SK-N-SH (cell line): ENCODE measurements around the gene UBL4B. TPM values are rescaled to one million over a fixed set of nuclear protein-coding genes. Genes with fewer than 3 reads are reported as not detected.

ENCODE experiments used
- CTCF ChIA-PET: fragments of 300-600, 350-600 bp; formaldehyde crosslinking; extraction: SDS; loops from one replicate; lab custom pipeline; 2021; lab: Yijun Ruan, JAX
- POLR2A ChIA-PET: fragments of 350-600 bp; sonication (Branson Sonifier 250); formaldehyde crosslinking; extraction: SDS; loops from one replicate; lab custom pipeline; 2020; ENCODE audit warnings: antibody characterized with exemption, inconsistent platforms; lab: Yijun Ruan, JAX
- DNase-seq: peaks from one replicate; pipeline ENCODE4 v3.0.0; 2012
- H2AFZ ChIP-seq: fragments of 200-600 bp; sonication (generic); 2 replicates; pipeline ENCODE4 v1.8.1; 2016; ENCODE audit warnings: antibody characterized with exemption, mild to moderate bottlenecking, low read depth
- H3F3A ChIP-seq: fragments of 200-600 bp; sonication (generic); replicated peaks from 2 replicates; pipeline ENCODE3; 2016; ENCODE audit warnings: antibody characterized with exemption, mild to moderate bottlenecking; ENCODE audit not compliant: insufficient read depth
- H3K27ac ChIP-seq, 2 experiments: fragments of 200-500 bp in 1 of 2; fragments of 200-600 bp in 1 of 2; sonication (Bioruptor generic) in 1 of 2; sonication (generic), shearing (Covaris generic) in 1 of 2; 2 replicates each; pipeline versions ENCODE4 v1.5.1 to v1.6.1; 2014 to 2016; ENCODE audit warnings: low read depth in 2 of 2, inconsistent platforms in 1 of 2, low read length in 1 of 2, mild to moderate bottlenecking in 1 of 2, mixed read lengths in 1 of 2
- H3K27me3 ChIP-seq: fragments of 200-600 bp; sonication (generic), shearing (Covaris generic); 2 replicates; pipeline ENCODE4 v1.6.1; 2016; ENCODE audit warnings: mixed run types; ENCODE audit not compliant: insufficient read depth
- H3K36me3 ChIP-seq, 2 experiments: fragments of 200-500 bp in 1 of 2; fragments of 200-600 bp in 1 of 2; sonication (Bioruptor generic) in 1 of 2; sonication (generic) in 1 of 2; replicated peaks in 1 of 2; 2 replicates each; pipeline versions ENCODE3 to v1.5.1; 2014 to 2016; ENCODE audit warnings: low read length in 1 of 2, mild to moderate bottlenecking in 1 of 2; ENCODE audit not compliant: insufficient read depth in 2 of 2, control insufficient read depth in 1 of 2
- H3K4me1 ChIP-seq, 2 experiments: fragments of 200-500 bp in 1 of 2; fragments of 200-600 bp in 1 of 2; sonication (Bioruptor generic) in 1 of 2; sonication (generic), shearing (Covaris generic) in 1 of 2; 2 replicates each; pipeline versions ENCODE4 v1.5.1 to v1.6.1; 2014 to 2016; ENCODE audit warnings: low read depth in 1 of 2, low read length in 1 of 2, mixed run types in 1 of 2; ENCODE audit not compliant: insufficient read depth in 2 of 2, control insufficient read depth in 1 of 2
- H3K4me2 ChIP-seq: fragments of 200-600 bp; sonication (generic), shearing (Covaris generic); 2 replicates; pipeline ENCODE4 v1.6.1; 2017; ENCODE audit warnings: mixed run types
- H3K4me3 ChIP-seq, 2 experiments: fragments of 200-500 bp in 1 of 2; fragments of 200-600 bp in 1 of 2; sonication (Bioruptor generic) in 1 of 2; sonication (generic), shearing (Covaris generic) in 1 of 2; 2 replicates each; pipeline versions ENCODE4 v1.5.1 to v1.8.1; 2014 to 2016; ENCODE audit warnings: low read depth in 2 of 2, inconsistent platforms in 1 of 2, low read length in 1 of 2, mild to moderate bottlenecking in 1 of 2, mixed read lengths in 1 of 2, moderate library complexity in 1 of 2
- H3K79me2 ChIP-seq: fragments of 200-600 bp; sonication (generic); 2 replicates; pipeline ENCODE4 v1.8.1; 2017; ENCODE audit warnings: mild to moderate bottlenecking; ENCODE audit not compliant: insufficient read depth
- H3K9ac ChIP-seq: fragments of 200-600 bp; sonication (generic); 2 replicates; pipeline ENCODE4 v1.6.1; 2017; ENCODE audit warnings: mixed run types
- H3K9me2 ChIP-seq: fragments of 200-600 bp; sonication (generic); 2 replicates; pipeline ENCODE4 v1.6.1; 2017; ENCODE audit warnings: mixed run types
- H3K9me3 ChIP-seq: fragments of 200-600 bp; sonication (generic); 2 replicates; pipeline ENCODE4 v1.6.1; 2017; ENCODE audit warnings: mixed run types, mild to moderate bottlenecking, moderate library complexity
- H4K20me1 ChIP-seq: fragments of 200-600 bp; sonication (generic); 2 replicates; pipeline ENCODE4 v1.6.1; 2017; ENCODE audit warnings: mild to moderate bottlenecking, mixed run types; ENCODE audit not compliant: insufficient read depth
- CHD2 ChIP-seq: fragments of 150-350 bp; IDR thresholded peaks from 2 replicates; pipeline ENCODE4 v1.6.1; 2018; ENCODE audit warnings: low read length; ENCODE audit not compliant: partially characterized antibody
- CTCF ChIP-seq: fragments of 200-600 bp; sonication (generic); IDR thresholded peaks from 2 replicates; pipeline ENCODE4 v1.6.1; 2017; ENCODE audit warnings: antibody characterized with exemption, mild to moderate bottlenecking, moderate library complexity
- EP300 ChIP-seq, 2 experiments: IDR thresholded peaks; 2 replicates each; pipeline versions ENCODE4 v1.4.0 to v1.6.1; 2012; ENCODE audit warnings: borderline replicate concordance in 1 of 2, low read depth in 1 of 2, low read length in 1 of 2
- FOSL2 ChIP-seq: IDR thresholded peaks from 2 replicates; pipeline ENCODE4 v1.4.0; 2012; ENCODE audit warnings: low read depth, mild to moderate bottlenecking, moderate library complexity, borderline replicate concordance
- PBX3 ChIP-seq: IDR thresholded peaks from 2 replicates; pipeline ENCODE4; 2012
- RAD21 ChIP-seq: IDR thresholded peaks from 2 replicates; pipeline ENCODE4 v1.6.1; 2012; ENCODE audit warnings: mild to moderate bottlenecking, low read length
- RCOR1 ChIP-seq: fragments of 150-350 bp; IDR thresholded peaks from 2 replicates; pipeline ENCODE4 v1.6.1; 2017; ENCODE audit warnings: antibody characterized with exemption, low read length
- REST ChIP-seq: IDR thresholded peaks from 2 replicates; pipeline ENCODE4 v1.6.1; 2012; ENCODE audit warnings: mild to moderate bottlenecking, low read depth, low read length, moderate library complexity
- RFX5 ChIP-seq: IDR thresholded peaks from 2 replicates; pipeline ENCODE4 v1.6.1; 2012; ENCODE audit warnings: mild to moderate bottlenecking, improper control_type of control experiment, low read length
- RXRA ChIP-seq: IDR thresholded peaks from 2 replicates; pipeline ENCODE4 v1.4.0; 2012; ENCODE audit warnings: low read depth, mild to moderate bottlenecking, borderline replicate concordance
- USF1 ChIP-seq: IDR thresholded peaks from 2 replicates; pipeline ENCODE4 v1.4.0; 2012; ENCODE audit warnings: low read depth, borderline replicate concordance
- USF2 ChIP-seq: fragments of 150-350 bp; IDR thresholded peaks from 2 replicates; pipeline ENCODE4 v1.6.1; 2017; ENCODE audit warnings: antibody characterized with exemption, low read length, low read depth, borderline replicate concordance
- WGBS: methylation state at CpG from one replicate; pipeline ENCODE4 v1.1.6; 2017; ENCODE audit warnings: low lambda C conversion rate; 5-methylcytosine and 5-hydroxymethylcytosine counted together
- polyA plus RNA-seq, 3 experiments: library from polyadenylated mRNA; depleted of rRNA; stranded (reverse); fragments of >200 nt; gene quantifications; 2 replicates each; pipeline ENCODE4 v1.2.3, GENCODE V29; 2012

Gene UBL4B
- polyA plus RNA-seq, 1 of the 3 experiments (the other 2 are of a cell fraction), result not detected

- TF ChIP-seq REST, result no peak
- no peak for TF ChIP-seq RCOR1
- no peak for TF ChIP-seq RXRA
- TF ChIP-seq EP300 (IDR thresholded peaks at IDR 0.05; ENCODE audit: borderline replicate concordance in 1 of 2, low read depth in 1 of 2, low read length in 1 of 2), result no peak
- no peak for TF ChIP-seq RFX5
- no peak for TF ChIP-seq FOSL2
- no peak for TF ChIP-seq PBX3
- TF ChIP-seq USF1, result no peak
- no peak for TF ChIP-seq RAD21
- TF ChIP-seq CTCF, result no peak
These were observed 23.4 kb downstream of the UBL4B start (continued) for GRCh38 chr1:110135666-110136065.

- ChIA-PET POLR2A (no interaction called here), CTCF (interaction anchor here (1.1 kb wide), 1 partner anchor 71 kb away, joined by 4 read pairs; no protein-coding TSS in a partner anchor)
- H3K4me1 ChIP-seq, result peaks cover 0 to 33% of the 10 kb centered on the region in 2 experiments; a peak in 1 of 4 replicates
- peak overlapping the region in 1 of 2 experiments; percentile 25; a peak in 2 of 4 replicates for H3K27ac ChIP-seq
- no peak overlapping the region for H2AFZ ChIP-seq
- H3K9me2 ChIP-seq, result no peaks in the 10 kb centered on the region
- 0% methylated on average over 7 of the region's 7 CpGs for WGBS
- no peak overlapping the region for H3K4me2 ChIP-seq
- no peaks in the 10 kb centered on the region for H4K20me1 ChIP-seq
- no peak overlapping the region for H3K4me3 ChIP-seq
- no peaks in the 10 kb centered on the region for H3K9me3 ChIP-seq
- no peaks in the 10 kb centered on the region for H3K36me3 ChIP-seq
- no peaks in the 10 kb centered on the region for H3F3A ChIP-seq
- DNase-seq, result peak; percentile 77
- peaks cover 23% of the 10 kb centered on the region; the same call in 1 of the 2 replicates for H3K27me3 ChIP-seq
- no peaks in the 10 kb centered on the region for H3K79me2 ChIP-seq
- peak; percentile 67 for TF ChIP-seq CHD2
- TF ChIP-seq USF1, result peak; percentile 63; the same call in 1 of the 2 replicates
- TF ChIP-seq RAD21, result no peak
- peak; percentile 43; the same call in 1 of the 2 replicates for TF ChIP-seq USF2
- no peak for TF ChIP-seq REST
- H3K9ac ChIP-seq, result no peak overlapping the region
These were observed 24.7 kb downstream of the UBL4B start for GRCh38 chr1:110136911-110137310.
